K562 (cell line): ENCODE results near the gene TEP1. TPM values are rescaled to one million over a fixed set of nuclear protein-coding genes. Genes with fewer than 3 reads are reported as not detected.

Source experiments
- ATAC-seq: fragments of 200-7000 bp; cut with Tn5 transposase; 3 replicates; pipeline ENCODE4 v1.9.1; 2020; ENCODE audit warnings: moderate library complexity
- BruUV-seq: library from RNA; stranded (reverse); fragments of 400-500 nt; replicated peaks from 2 replicates; lab custom pipeline; 2021; lab: Mats Ljungman, UMichigan
- CTCF ChIA-PET: fragments of 300-600 bp; formaldehyde crosslinking; extraction: SDS; loops from one replicate; lab custom pipeline; 2021; ENCODE audit warnings: low intra/inter-chr PET ratio; lab: Yijun Ruan, JAX
- POLR2A ChIA-PET: fragments of 300-600, 350-650 bp; sonication (Branson Sonifier 250); formaldehyde crosslinking; extraction: SDS; loops from one replicate; lab custom pipeline; 2021; ENCODE audit warnings: antibody characterized with exemption, inconsistent platforms; lab: Yijun Ruan, JAX
- DNase-seq, 4 experiments: peaks; one replicate each; pipeline versions ENCODE4 v3.0.0 to v3.0.0-alpha.2; 2011 to 2018; ENCODE audit warnings: low spot score in 3 of 4, mixed read lengths in 3 of 4; ENCODE audit errors: extremely low read depth in 1 of 4
- FAIRE-seq: peaks from 2 replicates; lab custom pipeline; 2011; peaks lifted over from hg19 to GRCh38; lab: Jason Lieb, UNC
- H2AFZ ChIP-seq: 2 replicates; pipeline ENCODE4 v1.6.0; 2011; ENCODE audit warnings: low read depth, low read length, control low read depth, inconsistent platforms
- H3K27ac ChIP-seq: fragments of 200-600 bp; 3 replicates; pipeline ENCODE4 v1.8.0; 2011; ENCODE audit warnings: low read depth, mild to moderate bottlenecking, control low read depth, inconsistent platforms, low read length, moderate library complexity, mixed read lengths; ENCODE audit errors: extremely low read depth
- H3K27me3 ChIP-seq, 2 experiments: fragments of 300-600 bp in 1 of 2; 2 replicates in 1 of 2; 3 replicates in 1 of 2; pipeline versions ENCODE4 v1.6.0 to v1.8.0; 2011; ENCODE audit warnings: inconsistent platforms in 2 of 2, low read length in 2 of 2, mild to moderate bottlenecking in 1 of 2, mixed read lengths in 1 of 2, moderate library complexity in 1 of 2; ENCODE audit not compliant: control insufficient read depth in 2 of 2, insufficient read depth in 2 of 2
- H3K36me3 ChIP-seq: fragments of 300-600 bp; 3 replicates; pipeline ENCODE4 v1.8.0; 2011; ENCODE audit warnings: mild to moderate bottlenecking, low read length, inconsistent platforms; ENCODE audit not compliant: control insufficient read depth, insufficient read depth
- H3K4me1 ChIP-seq, 2 experiments: fragments of 200-600 bp in 1 of 2; replicated peaks in 1 of 2; 2 replicates in 1 of 2; 3 replicates in 1 of 2; pipeline versions ENCODE4 v1.5.1 to v1.8.0; 2011; ENCODE audit warnings: inconsistent platforms in 2 of 2, low read length in 2 of 2, mild to moderate bottlenecking in 1 of 2, mixed read lengths in 1 of 2, moderate library complexity in 1 of 2; ENCODE audit not compliant: control insufficient read depth in 2 of 2, insufficient read depth in 2 of 2
- H3K4me2 ChIP-seq: 2 replicates; pipeline ENCODE4 v1.6.1; 2011; ENCODE audit warnings: low read length, control low read depth, inconsistent platforms, mixed read lengths; ENCODE audit not compliant: insufficient read depth
- H3K4me3 ChIP-seq: fragments of 200-600 bp; sonication (generic), shearing (Covaris generic); 2 replicates; pipeline ENCODE4 v1.5.1; 2016; ENCODE audit warnings: control low read depth, inconsistent platforms
- H3K79me2 ChIP-seq: fragments of 200-600 bp; 3 replicates; pipeline ENCODE4 v1.8.0; 2011; ENCODE audit warnings: low read length, inconsistent platforms; ENCODE audit not compliant: control insufficient read depth, insufficient read depth
- H3K9ac ChIP-seq, 2 experiments: 2 replicates each; pipeline versions ENCODE4 v1.6.0 to v1.6.1; 2011; ENCODE audit warnings: low read depth in 2 of 2, low read length in 2 of 2, control low read depth in 1 of 2, inconsistent platforms in 1 of 2, mild to moderate bottlenecking in 1 of 2, mixed read lengths in 1 of 2; ENCODE audit not compliant: insufficient read depth in 1 of 2
- H3K9me1 ChIP-seq: one replicate; pipeline ENCODE4 v1.6.0; 2011; ENCODE audit warnings: inconsistent platforms, mild to moderate bottlenecking, low read length, moderate library complexity; ENCODE audit not compliant: control insufficient read depth, insufficient read depth
- H3K9me3 ChIP-seq: replicated peaks from 2 replicates; pipeline ENCODE4 v1.5.1; 2011; ENCODE audit warnings: low read depth, low read length, inconsistent platforms; ENCODE audit not compliant: control insufficient read depth, insufficient read depth
- H4K20me1 ChIP-seq: replicated peaks from 2 replicates; pipeline ENCODE4 v1.6.1; 2011; ENCODE audit warnings: low read length, inconsistent platforms, mixed read lengths; ENCODE audit not compliant: control insufficient read depth, insufficient read depth
- CREB3L1 ChIP-seq: fragments of 450-650 bp; IDR thresholded peaks from 2 replicates; pipeline ENCODE4 v1.6.1; 2014; ENCODE audit warnings: low read depth, mild to moderate bottlenecking, moderate library complexity, borderline replicate concordance
- CSDE1 ChIP-seq, 2 experiments: fragments of 450-650 bp; IDR thresholded peaks; 2 replicates each; pipeline ENCODE4 v1.6.1; 2016; ENCODE audit warnings: mild to moderate bottlenecking in 1 of 2
- FOXO4 ChIP-seq: fragments of 450-650 bp; formaldehyde crosslinking; IDR thresholded peaks from 2 replicates; pipeline ENCODE4 v1.4.0; 2020; ENCODE audit warnings: mild to moderate bottlenecking, moderate library complexity
- GTF2F1 ChIP-seq: IDR thresholded peaks from 2 replicates; pipeline ENCODE4 v1.6.1; 2011; ENCODE audit warnings: low read depth, low read length, improper control_type of control experiment
- MCM3 ChIP-seq: fragments of 450-650 bp; IDR thresholded peaks from 2 replicates; pipeline ENCODE4 v1.6.1; 2016
- SMARCB1 ChIP-seq: IDR thresholded peaks from 2 replicates; pipeline ENCODE4 v1.6.1; 2011; ENCODE audit warnings: improper control_type of control experiment, low read depth; ENCODE audit not compliant: insufficient read length
- XRCC3 ChIP-seq: fragments of 450-650 bp; IDR thresholded peaks from 2 replicates; pipeline ENCODE4 v1.6.1; 2017; ENCODE audit warnings: mild to moderate bottlenecking, moderate library complexity
- ZNF696 ChIP-seq: fragments of 250-450 bp; sonication (Bioruptor Pico); conservative IDR thresholded peaks from 2 replicates; pipeline ENCODE4 v1.4.0; 2020; ENCODE audit warnings: mild to moderate bottlenecking, moderate library complexity
- WGBS: fragments of 100-300 bp; shearing (Covaris generic); methylation state at CpG from one replicate; pipeline ENCODE4 v1.1.6; 2016; ENCODE audit warnings: low coverage, mixed read lengths; ENCODE audit not compliant: insufficient coverage; ENCODE audit errors: missing lambda C conversion rate; 5-methylcytosine and 5-hydroxymethylcytosine counted together
- in situ Hi-C: fragments of 300-500 bp; cut with MboI; formaldehyde crosslinking; loops from 4 replicates; pipeline ENCODE4 v1.15.0; 2018; ENCODE audit warnings: inconsistent platforms, mixed read lengths
- intact Hi-C: fragments of 100-400 bp; cut with micrococcal nuclease; formaldehyde crosslinking; loops from 2 replicates; pipeline ENCODE4 v1.14.2; 2022
- polyA plus RNA-seq, 8 experiments: library from polyadenylated mRNA; depleted of rRNA in 4 of 8; stranded (reverse) in 5 of 8; unstranded in 3 of 8; fragments of >200 nt; fragmentation: Nextera tagmentation in 2 of 8; fragmentation: Illumina TruSeq in 1 of 8; extraction: Ambion mirVana in 2 of 8; extraction: Trizol in 1 of 8; gene quantifications; 2 replicates each; pipeline versions ENCODE4 v1.2.1 to v1.2.3, GENCODE V29; 2011 to 2014; ENCODE audit warnings: inconsistent platforms in 1 of 8, missing spikeins in 1 of 8
- total RNA-seq, 7 experiments: library from RNA; depleted of rRNA in 6 of 7; stranded (reverse); fragments of >200 nt in 6 of 7; fragmentation: Illumina TruSeq in 2 of 7; extraction: Trizol in 2 of 7; gene quantifications; 2 replicates each; pipeline versions ENCODE4 v1.2.1 to v1.2.3, GENCODE V29; 2011 to 2021; ENCODE audit warnings: low replicate concordance in 1 of 7

Gene TEP1
- total and polyA plus RNA-seq, 9 of the 15 experiments (the other 6 are each of a cell fraction or from before 2014, with no cell fraction given), result 1.0 to 12.2 (median 7.1) TPM

- H3K9me1 ChIP-seq, result no peaks in the 10 kb centered on the region
- ChIA-PET CTCF (no interaction called here), POLR2A (interaction anchor here (0.8 kb wide), 1 partner anchor 382 kb away, joined by 4 read pairs; no protein-coding TSS in a partner anchor)
- no peaks in the 10 kb centered on the region for H3K27me3 ChIP-seq
- FAIRE-seq (no peak), ATAC-seq (no peak), DNase-seq (no peak)
- no peaks in the 10 kb centered on the region for H3K79me2 ChIP-seq
- peaks cover 42% of the 10 kb centered on the region; the same call in 1 of the 3 replicates for H3K36me3 ChIP-seq
- H3K4me1 ChIP-seq, result no peaks in the 10 kb centered on the region
- H3K4me3 ChIP-seq, result no peak overlapping the region
- H3K27ac ChIP-seq, result no peak overlapping the region
- intact Hi-C loops (no loop called here), in situ Hi-C loops (no loop called here)
- WGBS, result no CpG with 5 or more reads among the region's 7 CpGs
- H3K4me2 ChIP-seq, result no peak overlapping the region
- no peak overlapping the region for H2AFZ ChIP-seq
- H4K20me1 ChIP-seq, result no peaks in the 10 kb centered on the region
- H3K9ac ChIP-seq, result no peak overlapping the region
- TF ChIP-seq XRCC3 (no peak), CSDE1 (IDR thresholded peaks at IDR 0.05) (no peak), MCM3 (no peak), SMARCB1 (no peak), GTF2F1 (no peak), CREB3L1 (no peak), FOXO4 (CRISPR knock-in tag) (no peak), ZNF696 (no peak)
- no TSS peak for BruUV-seq
- H3K9me3 ChIP-seq, result no peaks in the 10 kb centered on the region
These were observed 32.0 kb downstream of the TEP1 start for GRCh38 chr14:20381341-20381740.
